H4 (cell line): ENCODE measurements around the gene RRN3. TPM values are rescaled to one million over a fixed set of nuclear protein-coding genes. Genes with fewer than 3 reads are reported as not detected.
"Not testable (repeated sequence)": the region's sequence is repeated elsewhere in the genome, so short reads cannot be mapped to it uniquely, and the experiment has no call there.

Source experiments
- DNase-seq: peaks from one replicate; pipeline ENCODE4 v3.0.0-alpha.2; 2015; ENCODE audit warnings: low spot score
- total RNA-seq: library from RNA; depleted of rRNA; stranded (reverse); fragments of >200 nt; shearing (Covaris generic); gene quantifications from 2 replicates; pipeline ENCODE4 v1.2.3, GENCODE V29; 2014; rRNA removed

RRN3 gene
- total RNA-seq, 1 experiment from 2014 or later: 36.2 TPM

DNA sequence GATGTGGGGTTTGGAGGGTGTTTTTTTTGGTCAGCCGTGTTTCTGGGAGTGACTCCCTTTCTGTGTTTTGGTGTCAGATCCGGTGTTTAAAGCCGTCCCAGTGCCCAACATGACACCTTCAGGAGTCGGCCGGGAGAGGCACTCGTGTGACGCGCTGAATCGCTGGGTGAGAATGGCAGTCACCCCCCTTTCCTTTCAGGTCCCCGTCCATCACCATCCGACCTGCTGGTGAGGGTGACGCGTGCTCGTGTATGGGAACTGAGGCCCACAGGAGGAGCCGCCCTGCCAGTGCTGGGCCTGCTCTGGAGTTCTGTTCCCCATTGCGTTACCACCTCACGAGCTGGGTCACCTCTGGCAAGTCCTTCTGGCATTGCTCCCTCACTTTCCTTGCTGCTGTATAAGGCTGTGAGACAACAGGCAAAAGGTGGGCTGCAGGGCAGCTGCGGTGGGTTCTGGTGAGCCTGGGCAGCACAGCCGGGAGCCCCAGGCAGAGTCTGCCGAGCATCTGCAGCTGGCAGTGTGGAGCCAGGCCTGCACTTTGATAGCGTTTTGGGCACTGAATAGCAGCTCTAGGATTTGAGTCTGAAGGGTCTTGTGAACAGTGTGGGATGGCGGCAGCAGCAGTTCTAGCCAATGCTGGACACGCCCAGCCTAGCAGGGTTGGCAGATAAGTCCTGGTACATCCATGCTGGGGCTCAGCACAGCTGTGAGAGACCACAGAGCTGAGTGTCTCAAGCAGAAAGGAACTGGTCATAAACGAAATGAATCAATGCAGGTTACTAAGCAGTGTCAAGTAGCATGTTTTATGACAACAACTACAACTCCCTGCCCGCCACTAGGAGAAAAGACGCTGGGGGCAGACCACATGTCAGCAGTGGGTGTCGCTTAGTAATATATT is 65.0 kb downstream of the RRN3 start:
- not testable (repeated sequence) for DNase-seq

DNA sequence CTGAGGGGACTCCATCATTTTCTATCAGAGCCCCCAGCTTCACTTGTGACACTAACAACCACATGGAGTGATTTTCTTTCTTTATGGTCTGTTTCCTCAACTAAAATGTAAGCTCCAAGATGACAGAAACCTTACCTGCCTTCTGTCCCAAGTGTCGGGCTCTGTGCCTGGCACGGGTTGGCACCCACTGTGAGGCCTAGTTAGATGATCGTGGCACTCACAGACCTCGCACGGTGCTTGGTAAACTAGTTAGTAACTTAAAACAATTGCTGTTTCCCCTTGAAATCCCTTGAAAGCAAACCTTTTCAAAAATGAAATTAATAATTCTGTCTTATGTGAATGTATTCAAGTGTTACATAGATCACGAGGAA is 65.7 kb downstream of the RRN3 start:
- not testable (repeated sequence) for DNase-seq

GRCh38 chr16:15027503-15028344 is 66.3 kb downstream of the RRN3 start:
- DNase-seq: not testable (repeated sequence)

- DNase-seq: not testable (repeated sequence)
Observed at GRCh38 chr16:15027051-15027450, 67.0 kb downstream of the RRN3 start.

GRCh38 chr16:15025234-15025951 is 68.7 kb downstream of the RRN3 start:
- DNase-seq: not testable (repeated sequence)

GRCh38 chr16:15024858-15025199 is 69.2 kb downstream of the RRN3 start:
- not testable (repeated sequence) for DNase-seq

- DNase-seq: not testable (repeated sequence)
Observed at GRCh38 chr16:15023381-15024077, 70.5 kb downstream of the RRN3 start.

DNA sequence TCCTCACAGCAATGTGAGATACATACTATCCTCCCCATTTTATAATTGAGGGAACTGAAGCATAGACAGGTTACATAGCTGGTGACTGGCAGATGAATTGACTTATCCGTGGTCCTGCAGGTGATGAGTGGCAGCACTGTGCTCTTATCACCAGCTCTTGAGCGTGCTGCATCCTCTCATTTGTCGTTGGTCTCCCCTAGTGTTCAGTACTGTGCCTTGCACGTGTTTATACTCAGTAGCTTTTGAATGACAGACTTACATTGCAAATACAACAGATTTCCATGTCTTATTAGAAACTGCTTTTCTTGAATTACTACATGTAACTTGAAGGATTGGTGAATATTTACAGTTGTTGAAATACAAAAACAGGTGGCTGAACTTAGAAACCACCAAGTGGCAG is 71.9 kb downstream of the RRN3 start:
- peak; percentile 14 for DNase-seq

- not testable (repeated sequence) for DNase-seq
Observed at GRCh38 chr16:15021429-15021828, 72.6 kb downstream of the RRN3 start.

GRCh38 chr16:15016951-15017580 is 77.0 kb downstream of the RRN3 start:
- peak; percentile 64 for DNase-seq

DNA sequence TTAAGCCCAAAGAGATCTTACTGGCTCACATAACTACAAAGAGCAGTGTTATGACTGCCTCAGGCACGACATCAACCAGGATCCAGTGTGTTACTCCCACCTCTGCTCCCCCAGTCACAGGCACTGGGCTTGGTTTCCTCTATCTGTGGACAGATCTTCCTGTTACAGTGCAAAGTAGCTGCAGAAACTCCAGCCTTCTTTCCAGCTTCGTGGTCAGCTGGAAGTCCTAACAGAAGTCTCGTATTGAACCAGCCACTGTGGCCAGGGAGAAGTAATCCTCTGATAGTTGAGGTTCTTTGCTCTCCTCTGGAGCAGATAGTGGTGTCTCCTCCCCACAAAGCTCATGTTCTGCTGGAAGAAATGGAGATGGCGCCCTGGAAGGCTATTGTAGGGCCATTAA is 77.7 kb downstream of the RRN3 start:
- not testable (repeated sequence) for DNase-seq

- not testable (repeated sequence) for DNase-seq
Observed at GRCh38 chr16:15015671-15016070, 78.4 kb downstream of the RRN3 start.

GRCh38 chr16:15012941-15013340 is 81.1 kb downstream of the RRN3 start:
- DNase-seq: not testable (repeated sequence)

Other genes with a start within 250 kb of the RRN3 start
- 2.3 and 4.2 TPM in 2 replicates for gene NPIPA1, start 156.8 kb downstream of the RRN3 start, total RNA-seq
- gene PDXDC1, start 119.2 kb downstream of the RRN3 start, total RNA-seq: 32.8 and 45.1 TPM in 2 replicates
- 31.1 and 44.9 TPM in 2 replicates for gene NTAN1, start 38.2 kb downstream of the RRN3 start, total RNA-seq